Loucy (cell line): ENCODE measurements around the gene RXYLT1.
A peak's percentile ranks its signal among the peaks of the same experiment; 100 is the strongest.

Source experiments
- H2AFZ ChIP-seq: fragments of 200-600 bp; sonication (generic); 2 replicates; pipeline ENCODE4 v1.6.0; 2016; ENCODE audit warnings: antibody characterized with exemption, mild to moderate bottlenecking, low read length, moderate library complexity
- H3F3A ChIP-seq: fragments of 200-600 bp; 2 replicates; pipeline ENCODE4 v1.6.0; 2016; ENCODE audit warnings: antibody characterized with exemption, low read depth, mild to moderate bottlenecking
- H3K27me3 ChIP-seq: fragments of 200-600 bp; sonication (generic); 2 replicates; pipeline ENCODE4 v1.6.1; 2014; ENCODE audit warnings: low read length, mild to moderate bottlenecking; ENCODE audit not compliant: insufficient read depth, poor library complexity, severe bottlenecking
- H3K36me3 ChIP-seq: fragments of 200-600 bp; sonication (generic); 2 replicates; pipeline ENCODE4 v1.6.1; 2016; ENCODE audit warnings: low read length; ENCODE audit not compliant: insufficient read depth
- H3K4me1 ChIP-seq: fragments of 200-600 bp; sonication (generic); 2 replicates; pipeline ENCODE4 v1.5.1; 2014; ENCODE audit warnings: low read length, mild to moderate bottlenecking; ENCODE audit not compliant: insufficient read depth, poor library complexity, severe bottlenecking
- H3K4me2 ChIP-seq: fragments of 200-600 bp; sonication (generic); 2 replicates; pipeline ENCODE4 v1.6.0; 2014; ENCODE audit warnings: antibody characterized with exemption, low read length, low read depth, mild to moderate bottlenecking; ENCODE audit not compliant: poor library complexity, severe bottlenecking
- H3K4me3 ChIP-seq: fragments of 200-600 bp; sonication (generic); 2 replicates; pipeline ENCODE4 v1.5.1; 2014; ENCODE audit warnings: low read length, mild to moderate bottlenecking, mixed read lengths; ENCODE audit not compliant: poor library complexity, severe bottlenecking
- H3K79me2 ChIP-seq: fragments of 200-600 bp; sonication (generic); 2 replicates; pipeline ENCODE4 v1.6.1; 2014; ENCODE audit warnings: low read length; ENCODE audit not compliant: insufficient read depth
- H3K9ac ChIP-seq: fragments of 200-600 bp; sonication (generic); 2 replicates; pipeline ENCODE4 v1.6.0; 2014; ENCODE audit warnings: mild to moderate bottlenecking, low read depth, low read length, moderate library complexity; ENCODE audit not compliant: poor library complexity, severe bottlenecking
- H3K9me2 ChIP-seq: fragments of 200-600 bp; sonication (generic); replicated peaks from 2 replicates; pipeline ENCODE4 v1.6.1; 2016; ENCODE audit warnings: low read depth, low read length, mixed read lengths
- H3K9me3 ChIP-seq: fragments of 200-600 bp; sonication (generic); 2 replicates; pipeline ENCODE4 v1.6.1; 2014; ENCODE audit warnings: mild to moderate bottlenecking, antibody characterized with exemption, low read length, low read depth; ENCODE audit not compliant: insufficient read depth
- H4K20me1 ChIP-seq: fragments of 200-600 bp; sonication (generic); 2 replicates; pipeline ENCODE4 v1.6.0; 2014; ENCODE audit warnings: antibody characterized with exemption, low read length, mild to moderate bottlenecking; ENCODE audit not compliant: insufficient read depth, poor library complexity, severe bottlenecking
- CTCF ChIP-seq: fragments of 200-600 bp; sonication (generic); conservative IDR thresholded peaks from 2 replicates; pipeline ENCODE4 v1.5.1; 2014; ENCODE audit warnings: mild to moderate bottlenecking, antibody characterized with exemption, low read length
- EZH2phosphoT487 ChIP-seq: fragments of 200-600 bp; IDR thresholded peaks from 2 replicates; pipeline ENCODE4 v1.6.1; 2018; ENCODE audit warnings: antibody characterized with exemption, mild to moderate bottlenecking, moderate library complexity, borderline replicate concordance

RXYLT1 gene

GRCh38 chr12:63802012-63802608 is 22.4 kb downstream of the RXYLT1 start:
- Histone ChIP-seq H3K79me2 (no peaks in the 10 kb centered on the region), H3K9ac (no peak overlapping the region), H3K9me3 (no peaks in the 10 kb centered on the region), H3K4me1 (no peaks in the 10 kb centered on the region), H4K20me1 (no peaks in the 10 kb centered on the region), H3K9me2 (no peaks in the 10 kb centered on the region), H3K27me3 (no peaks in the 10 kb centered on the region), H2AFZ (no peak overlapping the region), H3K4me3 (no peak overlapping the region), H3F3A (no peaks in the 10 kb centered on the region), H3K36me3 (no peaks in the 10 kb centered on the region), H3K4me2 (no peak overlapping the region)
- no peak for TF ChIP-seq EZH2phosphoT487
- peak; percentile 78 for TF ChIP-seq CTCF

DNA sequence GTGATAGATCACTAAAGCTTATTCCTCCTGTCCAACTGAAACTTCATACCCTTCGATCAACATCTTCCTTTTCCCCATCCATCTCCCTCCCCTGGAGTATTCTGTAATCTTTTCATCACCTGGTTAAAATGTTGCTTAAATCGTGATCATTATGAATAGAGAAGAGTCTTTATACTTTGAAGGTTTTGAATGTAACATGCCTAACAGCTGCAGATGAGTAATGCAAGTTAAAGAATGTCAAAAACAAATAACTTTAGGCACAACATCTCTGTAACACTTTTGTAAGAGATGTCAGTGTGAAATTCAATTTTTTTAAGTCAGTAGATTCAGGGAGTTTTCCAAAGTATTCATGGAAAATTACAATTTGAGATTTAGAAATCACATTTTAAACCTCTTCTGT is 25.0 kb downstream of the RXYLT1 start:
- H3K27me3 ChIP-seq = no peaks in the 10 kb centered on the region
- no peaks in the 10 kb centered on the region for H3K4me1 ChIP-seq
- no peak for TF ChIP-seq CTCF
- TF ChIP-seq EZH2phosphoT487 = no peak
- H3K9ac ChIP-seq = no peak overlapping the region
- no peak overlapping the region for H3K4me3 ChIP-seq
- H2AFZ ChIP-seq = no peak overlapping the region
- H3K4me2 ChIP-seq = no peak overlapping the region
- no peaks in the 10 kb centered on the region for H4K20me1 ChIP-seq
- H3K36me3 ChIP-seq = no peaks in the 10 kb centered on the region
- no peaks in the 10 kb centered on the region for H3K9me3 ChIP-seq
- H3K79me2 ChIP-seq = no peaks in the 10 kb centered on the region
- H3F3A ChIP-seq = no peaks in the 10 kb centered on the region
- no peaks in the 10 kb centered on the region for H3K9me2 ChIP-seq

GRCh38 chr12:63805704-63806672 is 26.3 kb downstream of the RXYLT1 start:
- H3K9me3 ChIP-seq = no peaks in the 10 kb centered on the region
- TF ChIP-seq EZH2phosphoT487 (no peak), CTCF (no peak)
- no peaks in the 10 kb centered on the region for H3K9me2 ChIP-seq
- no peak overlapping the region for H2AFZ ChIP-seq
- no peaks in the 10 kb centered on the region for H3K27me3 ChIP-seq
- H3K4me3 ChIP-seq = no peak overlapping the region
- no peaks in the 10 kb centered on the region for H3K4me1 ChIP-seq
- no peaks in the 10 kb centered on the region for H3K36me3 ChIP-seq
- H4K20me1 ChIP-seq = no peaks in the 10 kb centered on the region
- H3K79me2 ChIP-seq = no peaks in the 10 kb centered on the region
- H3F3A ChIP-seq = no peaks in the 10 kb centered on the region
- H3K4me2 ChIP-seq = no peak overlapping the region
- no peak overlapping the region for H3K9ac ChIP-seq
